ENCODE data around the gene AFG1L.
"Not testable (repeated sequence)": the region's sequence is repeated elsewhere in the genome, so short reads cannot be mapped to it uniquely, and the experiment has no call there.

Gene AFG1L

DNA sequence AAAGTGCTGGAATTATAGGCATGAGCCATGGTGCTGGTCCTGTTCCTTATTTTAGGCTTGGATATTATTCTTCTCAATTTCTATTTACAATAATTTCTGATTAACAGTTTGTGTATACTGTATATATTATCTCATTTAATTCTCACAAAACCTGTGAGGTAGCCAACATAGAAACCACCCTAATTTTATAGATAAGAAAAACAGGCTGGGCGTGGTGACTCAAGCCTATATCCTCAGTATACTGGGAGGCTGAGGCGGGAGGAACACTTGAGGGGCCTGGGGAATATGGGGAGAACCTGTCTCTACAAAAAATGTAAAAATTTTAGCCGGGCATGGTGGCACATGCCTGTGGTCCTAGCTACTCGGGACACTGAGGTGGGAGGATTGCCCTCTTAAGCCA is 3.8 kb upstream of the AFG1L start:
- Histone ChIP-seq H3K27me3 (ENCODE audit: insufficient read depth, low read length) (no peaks in the 10 kb centered on the region), H3K4me3 (ENCODE audit: low read length) (no peak overlapping the region), H3K27ac (ENCODE audit: low read depth, low read length) (no peak overlapping the region), H3K36me3 (ENCODE audit: insufficient read depth, low read length) (no peaks in the 10 kb centered on the region), H3K4me1 (ENCODE audit: insufficient read depth, low read length) (peaks cover 6% of the 10 kb centered on the region; the same call in 1 of the 2 replicates), H3K9ac (ENCODE audit: low read depth, low read length) (no peak overlapping the region), H3K9me3 (ENCODE audit: insufficient read depth, low read depth, low read length) (no peaks in the 10 kb centered on the region)
- 87% methylated on average over 4 of the region's 4 CpGs for WGBS

DNA sequence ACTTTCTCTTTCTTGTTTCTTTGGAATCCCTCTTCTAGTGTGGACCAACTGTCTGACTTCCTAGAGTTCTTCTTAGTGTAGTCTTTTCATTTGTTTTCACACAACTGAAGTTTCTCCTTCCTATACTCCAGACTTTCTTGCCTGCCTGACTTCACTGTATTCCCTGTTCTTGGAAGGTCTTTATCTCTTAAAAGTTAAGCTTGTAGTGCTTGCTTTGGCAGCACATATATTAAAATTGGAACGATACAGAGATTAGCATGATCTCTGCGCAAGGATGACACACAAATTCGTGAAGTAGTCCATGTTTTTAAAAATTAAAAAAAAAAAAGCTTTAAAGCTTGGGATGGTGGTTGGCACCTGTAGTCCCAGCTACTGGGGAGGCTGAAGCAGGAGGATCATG is 2.3 kb upstream of the AFG1L start:
- H3K27me3 ChIP-seq (ENCODE audit: insufficient read depth, low read length); H3K27ac ChIP-seq (ENCODE audit: low read depth, low read length); H3K36me3 ChIP-seq (ENCODE audit: insufficient read depth, low read length); H3K9ac ChIP-seq (ENCODE audit: low read depth, low read length); H3K4me1 ChIP-seq (ENCODE audit: insufficient read depth, low read length); H3K4me3 ChIP-seq (ENCODE audit: low read length); H3K9me3 ChIP-seq (ENCODE audit: insufficient read depth, low read depth, low read length): not testable (repeated sequence)
- WGBS, result 100% methylated on average over 2 of the region's 3 CpGs

GRCh38 chr6:108293527-108294296 is 1.1 kb upstream of the AFG1L start:
- no peaks in the 10 kb centered on the region for H3K9me3 ChIP-seq (ENCODE audit: insufficient read depth, low read depth, low read length)
- 91% methylated on average over 15 of the region's 19 CpGs for whole genome bisulfite sequencing
- H3K27me3 ChIP-seq (ENCODE audit: insufficient read depth, low read length), result no peaks in the 10 kb centered on the region
- H3K27ac ChIP-seq (ENCODE audit: low read depth, low read length), result no peak overlapping the region
- peak overlapping the region; percentile 89 for H3K4me3 ChIP-seq (ENCODE audit: low read length)
- peak overlapping the region; percentile 91; the same call in 1 of the 2 replicates for H3K9ac ChIP-seq (ENCODE audit: low read depth, low read length)
- H3K36me3 ChIP-seq (ENCODE audit: insufficient read depth, low read length), result no peaks in the 10 kb centered on the region
- H3K4me1 ChIP-seq (ENCODE audit: insufficient read depth, low read length), result peaks cover 6% of the 10 kb centered on the region; the same call in 1 of the 2 replicates

- peak overlapping the region; percentile 91 for H3K9ac ChIP-seq (ENCODE audit: low read depth, low read length)
- no peaks in the 10 kb centered on the region for H3K27me3 ChIP-seq (ENCODE audit: insufficient read depth, low read length)
- peak overlapping the region; percentile 94; the same call in 1 of the 2 replicates for H3K27ac ChIP-seq (ENCODE audit: low read depth, low read length)
- no peaks in the 10 kb centered on the region for H3K36me3 ChIP-seq (ENCODE audit: insufficient read depth, low read length)
- WGBS, result 42% methylated on average over 16 of the region's 16 CpGs
- H3K4me3 ChIP-seq (ENCODE audit: low read length), result peak overlapping the region; percentile 89
- H3K4me1 ChIP-seq (ENCODE audit: insufficient read depth, low read length), result peaks cover 6% of the 10 kb centered on the region; the same call in 1 of the 2 replicates
- no peaks in the 10 kb centered on the region for H3K9me3 ChIP-seq (ENCODE audit: insufficient read depth, low read depth, low read length)
Observed at GRCh38 chr6:108294297-108294726, 542 bp upstream of the AFG1L start.

- H3K36me3 ChIP-seq (ENCODE audit: insufficient read depth, low read length), result no peaks in the 10 kb centered on the region
- no peaks in the 10 kb centered on the region for H3K9me3 ChIP-seq (ENCODE audit: insufficient read depth, low read depth, low read length)
- peaks cover 6% of the 10 kb centered on the region; the same call in 1 of the 2 replicates for H3K4me1 ChIP-seq (ENCODE audit: insufficient read depth, low read length)
- peak overlapping the region; percentile 94 for H3K27ac ChIP-seq (ENCODE audit: low read depth, low read length)
- no peaks in the 10 kb centered on the region for H3K27me3 ChIP-seq (ENCODE audit: insufficient read depth, low read length)
- WGBS, result 64% methylated on average over 5 of the region's 7 CpGs
- H3K9ac ChIP-seq (ENCODE audit: low read depth, low read length), result peak overlapping the region; percentile 91
- H3K4me3 ChIP-seq (ENCODE audit: low read length), result peak overlapping the region; percentile 89
Observed at GRCh38 chr6:108295676-108296075, 822 bp downstream of the AFG1L start.

- 98% methylated on average over 5 of the region's 5 CpGs for WGBS
Observed at GRCh38 chr6:108302386-108302785, 7.5 kb downstream of the AFG1L start.

GRCh38 chr6:108304646-108305045 is 9.8 kb downstream of the AFG1L start:
- Histone ChIP-seq H3K36me3 (ENCODE audit: insufficient read depth, low read length) (no peaks in the 10 kb centered on the region), H3K27ac (ENCODE audit: low read depth, low read length) (no peak overlapping the region), H3K4me1 (ENCODE audit: insufficient read depth, low read length) (no peaks in the 10 kb centered on the region), H3K4me3 (ENCODE audit: low read length) (no peak overlapping the region), H3K9me3 (ENCODE audit: insufficient read depth, low read depth, low read length) (no peaks in the 10 kb centered on the region), H3K9ac (ENCODE audit: low read depth, low read length) (no peak overlapping the region), H3K27me3 (ENCODE audit: insufficient read depth, low read length) (no peaks in the 10 kb centered on the region)
- WGBS, result 95% methylated on average over 2 of the region's 2 CpGs

More at GRCh38 chr6:108302386-108302785, 7.5 kb downstream of the AFG1L start:
- Histone ChIP-seq H3K27ac (ENCODE audit: low read depth, low read length) (no peak overlapping the region), H3K9ac (ENCODE audit: low read depth, low read length) (no peak overlapping the region), H3K4me1 (ENCODE audit: insufficient read depth, low read length) (no peaks in the 10 kb centered on the region), H3K4me3 (ENCODE audit: low read length) (no peak overlapping the region), H3K27me3 (ENCODE audit: insufficient read depth, low read length) (no peaks in the 10 kb centered on the region), H3K36me3 (ENCODE audit: insufficient read depth, low read length) (no peaks in the 10 kb centered on the region), H3K9me3 (ENCODE audit: insufficient read depth, low read depth, low read length) (no peaks in the 10 kb centered on the region)

GRCh38 chr6:108308641-108309040 is 13.8 kb downstream of the AFG1L start:
- 95% methylated on average over 4 of the region's 4 CpGs for WGBS
- not testable (repeated sequence) for H3K4me3 ChIP-seq (ENCODE audit: low read length); H3K9me3 ChIP-seq (ENCODE audit: insufficient read depth, low read depth, low read length); H3K4me1 ChIP-seq (ENCODE audit: insufficient read depth, low read length); H3K27ac ChIP-seq (ENCODE audit: low read depth, low read length); H3K27me3 ChIP-seq (ENCODE audit: insufficient read depth, low read length); H3K9ac ChIP-seq (ENCODE audit: low read depth, low read length); H3K36me3 ChIP-seq (ENCODE audit: insufficient read depth, low read length)

- H3K9ac ChIP-seq (ENCODE audit: low read depth, low read length), result no peak overlapping the region
- no peak overlapping the region for H3K27ac ChIP-seq (ENCODE audit: low read depth, low read length)
- H3K27me3 ChIP-seq (ENCODE audit: insufficient read depth, low read length), result no peaks in the 10 kb centered on the region
- H3K9me3 ChIP-seq (ENCODE audit: insufficient read depth, low read depth, low read length), result no peaks in the 10 kb centered on the region
- no peaks in the 10 kb centered on the region for H3K4me1 ChIP-seq (ENCODE audit: insufficient read depth, low read length)
- no peak overlapping the region for H3K4me3 ChIP-seq (ENCODE audit: low read length)
- no peaks in the 10 kb centered on the region for H3K36me3 ChIP-seq (ENCODE audit: insufficient read depth, low read length)
- 93% methylated on average over 5 of the region's 5 CpGs for WGBS
Observed at GRCh38 chr6:108309844-108310243, 15.0 kb downstream of the AFG1L start.

- H3K27me3 ChIP-seq (ENCODE audit: insufficient read depth, low read length), result no peaks in the 10 kb centered on the region
Observed at GRCh38 chr6:108312605-108313004, 17.8 kb downstream of the AFG1L start.

GRCh38 chr6:108321253-108321747 is 26.4 kb downstream of the AFG1L start:
- Histone ChIP-seq H3K4me3 (ENCODE audit: low read length) (no peak overlapping the region), H3K9me3 (ENCODE audit: insufficient read depth, low read depth, low read length) (no peaks in the 10 kb centered on the region), H3K36me3 (ENCODE audit: insufficient read depth, low read length) (no peaks in the 10 kb centered on the region), H3K27me3 (ENCODE audit: insufficient read depth, low read length) (no peaks in the 10 kb centered on the region), H3K4me1 (ENCODE audit: insufficient read depth, low read length) (no peaks in the 10 kb centered on the region), H3K9ac (ENCODE audit: low read depth, low read length) (no peak overlapping the region), H3K27ac (ENCODE audit: low read depth, low read length) (no peak overlapping the region)
- 97% methylated on average over 3 of the region's 3 CpGs for WGBS

More at GRCh38 chr6:108312605-108313004, 17.8 kb downstream of the AFG1L start:
- H3K36me3 ChIP-seq (ENCODE audit: insufficient read depth, low read length), result no peaks in the 10 kb centered on the region
- no peak overlapping the region for H3K9ac ChIP-seq (ENCODE audit: low read depth, low read length)
- H3K4me3 ChIP-seq (ENCODE audit: low read length), result no peak overlapping the region
- H3K4me1 ChIP-seq (ENCODE audit: insufficient read depth, low read length), result no peaks in the 10 kb centered on the region
- no peaks in the 10 kb centered on the region for H3K9me3 ChIP-seq (ENCODE audit: insufficient read depth, low read depth, low read length)
- H3K27ac ChIP-seq (ENCODE audit: low read depth, low read length), result no peak overlapping the region
